ENCODE data around the gene SPI1.
"Not testable (repeated sequence)": the region's sequence is repeated elsewhere in the genome, so short reads cannot be mapped to it uniquely, and the experiment has no call there.

The SPI1 gene

DNA sequence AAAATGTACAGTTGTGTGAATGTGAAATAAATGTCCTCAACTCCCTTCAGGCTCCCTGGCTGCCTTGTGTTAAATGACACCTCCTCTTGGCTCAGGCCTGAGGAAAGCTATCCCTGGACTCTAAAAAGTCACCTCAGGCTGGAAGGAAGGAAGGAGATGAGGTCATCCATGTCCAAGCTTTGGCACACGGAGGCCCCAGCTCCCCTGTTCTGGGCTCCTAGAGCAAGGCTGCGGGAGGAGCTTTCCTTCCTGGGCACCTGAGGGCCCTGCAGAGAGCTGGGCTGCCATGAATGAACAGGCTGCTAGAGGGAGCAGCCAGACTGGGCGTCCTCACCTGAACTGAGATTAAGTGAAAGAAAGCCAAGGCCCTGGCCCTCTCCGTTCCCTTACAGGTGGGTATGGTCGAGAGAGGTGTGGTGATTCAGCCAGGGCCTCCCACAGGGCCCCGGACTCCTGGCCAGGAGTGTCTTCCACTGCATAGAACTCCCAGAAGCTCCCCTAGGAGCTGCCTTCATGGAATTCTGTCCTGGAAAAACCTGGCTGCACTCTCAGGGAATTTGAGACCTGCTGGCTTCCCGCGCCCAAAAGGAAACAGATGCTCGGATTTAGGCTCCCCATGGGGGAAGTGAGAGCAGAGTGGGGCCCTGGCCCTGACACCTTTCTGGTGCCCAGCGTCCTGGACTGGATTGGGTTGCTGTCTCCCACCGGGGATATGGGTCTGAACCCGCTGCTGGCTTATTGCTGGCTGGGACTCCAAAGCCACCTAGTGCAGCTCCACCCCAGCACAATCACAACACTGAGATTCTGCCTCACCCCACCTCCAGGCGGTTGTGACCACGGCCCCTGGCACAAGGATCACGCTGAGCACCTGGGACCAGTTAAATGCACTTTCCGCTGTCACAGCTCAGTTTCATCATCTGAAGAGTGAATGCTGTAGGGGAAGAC is 48.1 kb downstream of the SPI1 start:
- TF ChIP-seq GATA1 (IDR thresholded peaks at IDR 0.05; ENCODE audit: low read depth, low read length) (no peak), POLR2A (IDR thresholded peaks at IDR 0.05; ENCODE audit: low read length) (no peak)
- DNase-seq = no peak

- TF ChIP-seq POLR2A (IDR thresholded peaks at IDR 0.05; ENCODE audit: low read length) = no peak
- DNase-seq = no peak
These were observed 48.8 kb downstream of the SPI1 start for GRCh38 chr11:47329431-47329986.

DNA sequence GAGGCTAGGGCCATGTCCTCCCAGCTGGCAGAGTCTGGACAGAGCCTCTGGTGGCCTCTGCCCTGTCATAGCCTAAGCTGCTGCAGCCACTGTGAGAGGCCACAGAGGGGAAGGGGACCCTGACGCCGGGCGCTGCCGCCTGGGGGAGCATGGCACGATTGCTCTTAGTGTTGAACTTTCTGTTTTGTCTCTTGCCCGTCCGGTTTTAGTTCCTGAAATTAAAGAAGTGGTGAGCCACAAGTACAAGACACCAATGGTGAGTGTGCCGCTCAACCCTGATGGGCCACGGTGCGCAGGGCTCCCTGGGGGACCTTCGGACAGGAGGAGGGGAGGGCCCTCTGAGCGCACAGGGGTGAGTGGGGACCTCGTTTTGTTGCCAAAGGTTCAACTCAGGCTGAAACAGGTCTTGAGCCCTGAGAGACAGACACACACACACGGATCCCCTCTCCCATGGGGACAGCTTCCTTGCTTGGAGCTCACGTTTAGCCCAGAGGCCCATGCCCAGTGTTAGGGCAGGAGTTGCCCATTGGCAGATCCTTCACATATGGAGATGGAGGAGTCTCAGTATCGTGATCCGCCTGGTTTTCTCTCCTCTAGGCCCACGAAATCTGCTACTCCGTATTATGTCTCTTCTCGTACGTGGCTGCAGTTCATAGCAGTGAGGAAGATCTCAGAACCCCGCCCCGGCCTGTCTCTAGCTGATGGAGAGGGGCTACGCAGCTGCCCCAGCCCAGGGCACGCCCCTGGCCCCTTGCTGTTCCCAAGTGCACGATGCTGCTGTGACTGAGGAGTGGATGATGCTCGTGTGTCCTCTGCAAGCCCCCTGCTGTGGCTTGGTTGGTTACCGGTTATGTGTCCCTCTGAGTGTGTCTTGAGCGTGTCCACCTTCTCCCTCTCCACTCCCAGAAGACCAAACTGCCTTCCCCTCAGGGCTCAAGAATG is 49.6 kb downstream of the SPI1 start:
- TF ChIP-seq POLR2A (IDR thresholded peaks at IDR 0.05; ENCODE audit: low read length) = no peak
- no peak for TF ChIP-seq GATA1 (IDR thresholded peaks at IDR 0.05; ENCODE audit: low read depth, low read length)
- DNase-seq = no peak

GRCh38 chr11:47327949-47328348 is 50.4 kb downstream of the SPI1 start:
- DNase-seq = no peak
- TF ChIP-seq POLR2A (IDR thresholded peaks at IDR 0.05; ENCODE audit: low read length) (no peak), GATA1 (IDR thresholded peaks at IDR 0.05; ENCODE audit: low read depth, low read length) (no peak)

GRCh38 chr11:47327025-47327424 is 51.3 kb downstream of the SPI1 start:
- TF ChIP-seq POLR2A (IDR thresholded peaks at IDR 0.05; ENCODE audit: low read length) (no peak), GATA1 (IDR thresholded peaks at IDR 0.05; ENCODE audit: low read depth, low read length) (no peak)
- no peak for DNase-seq

- no peak for TF ChIP-seq POLR2A (IDR thresholded peaks at IDR 0.05; ENCODE audit: low read length)
- TF ChIP-seq GATA1 (IDR thresholded peaks at IDR 0.05; ENCODE audit: low read depth, low read length) = no peak
- no peak for DNase-seq
These were observed 52.1 kb downstream of the SPI1 start for GRCh38 chr11:47326198-47326597.

DNA sequence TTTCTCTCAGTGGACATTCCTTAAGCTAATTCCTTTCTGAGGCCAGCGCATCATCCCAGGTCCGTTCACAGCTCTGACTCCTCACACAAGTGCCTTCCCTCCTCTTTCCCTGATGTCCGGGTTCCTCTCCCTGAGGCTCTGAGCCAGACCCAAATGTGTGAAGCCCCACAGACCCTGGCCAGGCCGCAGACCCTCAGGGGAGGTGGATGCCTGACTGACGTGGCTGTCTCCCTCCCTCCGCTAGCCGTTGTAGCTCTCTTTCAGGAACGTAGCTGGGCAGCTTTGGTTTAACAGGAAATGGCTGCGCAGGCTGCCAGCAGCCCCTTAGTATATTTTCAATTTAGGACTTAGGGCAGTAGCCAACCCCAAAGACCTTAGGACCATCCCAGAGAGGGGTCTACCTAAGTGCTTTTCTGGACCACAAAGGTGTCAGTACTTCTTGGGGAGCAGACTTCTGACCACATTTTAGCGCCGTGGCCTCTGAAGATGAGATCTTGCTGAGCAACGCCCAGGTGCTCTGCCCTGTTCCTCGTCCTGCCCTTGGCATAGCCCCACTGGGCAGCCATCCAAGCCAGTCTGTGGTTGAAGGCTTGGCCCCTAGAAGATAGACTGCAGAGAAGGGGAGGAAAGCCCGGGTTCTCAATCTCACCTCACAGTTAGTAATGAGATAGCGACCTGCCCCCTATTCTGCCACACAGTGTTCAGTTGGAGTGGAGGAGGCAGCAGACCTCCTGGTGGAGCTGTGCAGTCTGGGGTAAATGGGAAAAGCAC is 52.9 kb downstream of the SPI1 start:
- TF ChIP-seq GATA1 (IDR thresholded peaks at IDR 0.05; ENCODE audit: low read depth, low read length) = no peak
- TF ChIP-seq POLR2A (IDR thresholded peaks at IDR 0.05; ENCODE audit: low read length) = no peak
- DNase-seq = peak; percentile 51 to 66

- TF ChIP-seq GATA1 (IDR thresholded peaks at IDR 0.05; ENCODE audit: low read depth, low read length) (no peak), POLR2A (IDR thresholded peaks at IDR 0.05; ENCODE audit: low read length) (no peak)
- no peak for DNase-seq
These were observed 53.8 kb downstream of the SPI1 start for GRCh38 chr11:47324520-47324919.

- TF ChIP-seq GATA1 (IDR thresholded peaks at IDR 0.05; ENCODE audit: low read depth, low read length) = no peak
- no peak for TF ChIP-seq POLR2A (IDR thresholded peaks at IDR 0.05; ENCODE audit: low read length)
- DNase-seq = no peak
These were observed 60.2 kb downstream of the SPI1 start for GRCh38 chr11:47318166-47318565.

GRCh38 chr11:47317064-47317828 is 61.1 kb downstream of the SPI1 start:
- DNase-seq = no peak
- TF ChIP-seq GATA1 (IDR thresholded peaks at IDR 0.05; ENCODE audit: low read depth, low read length) (no peak), POLR2A (IDR thresholded peaks at IDR 0.05; ENCODE audit: low read length) (no peak)

GRCh38 chr11:47316501-47316900 is 61.8 kb downstream of the SPI1 start:
- DNase-seq = not testable (repeated sequence)

GRCh38 chr11:47314992-47315391 is 63.4 kb downstream of the SPI1 start:
- DNase-seq = no peak
- TF ChIP-seq POLR2A (IDR thresholded peaks at IDR 0.05; ENCODE audit: low read length) (no peak), GATA1 (IDR thresholded peaks at IDR 0.05; ENCODE audit: low read depth, low read length) (no peak)
